ENCODE data around the gene EIF4H.
"Not testable (repeated sequence)": the region's sequence is repeated elsewhere in the genome, so short reads cannot be mapped to it uniquely, and the experiment has no call there.

EIF4H gene

DNA sequence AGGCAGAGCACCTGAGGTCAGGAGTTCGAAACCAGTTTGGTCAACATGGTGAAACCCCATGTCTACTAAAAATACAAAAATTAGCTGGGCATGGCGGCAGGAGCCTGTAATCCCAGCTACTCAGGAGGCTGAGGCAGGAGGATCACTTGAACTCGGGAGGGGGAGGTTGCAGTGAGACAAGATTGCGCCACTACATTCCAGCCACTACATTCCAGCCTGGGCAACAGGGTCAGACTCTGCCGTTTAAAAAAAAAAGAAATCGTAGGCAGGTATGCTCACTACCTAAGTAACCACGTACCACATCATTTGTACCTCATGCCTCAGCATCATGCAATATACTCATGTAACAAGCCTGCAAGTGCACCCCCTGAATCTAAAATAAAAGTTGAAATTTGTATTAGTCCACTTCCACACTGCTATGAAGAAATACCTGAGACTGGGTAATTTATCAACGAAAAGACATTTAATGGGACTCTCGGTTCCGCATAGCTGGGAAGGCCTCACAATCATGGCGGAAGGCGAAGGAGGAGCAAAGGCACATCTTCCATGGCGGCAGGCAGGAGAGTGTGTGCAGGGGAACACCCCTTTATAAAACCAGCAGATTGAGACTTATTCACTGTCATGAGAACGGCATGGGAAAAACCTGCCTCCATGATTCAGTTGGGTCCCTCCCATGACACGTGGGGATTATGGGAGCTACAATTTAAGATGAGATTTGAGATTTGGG lies 8.1 kb upstream of the EIF4H start:
- no CpG with 5 or more reads among the region's 15 CpGs for WGBS (ENCODE audit: extremely low coverage, insufficient coverage, low lambda C conversion rate)

DNA sequence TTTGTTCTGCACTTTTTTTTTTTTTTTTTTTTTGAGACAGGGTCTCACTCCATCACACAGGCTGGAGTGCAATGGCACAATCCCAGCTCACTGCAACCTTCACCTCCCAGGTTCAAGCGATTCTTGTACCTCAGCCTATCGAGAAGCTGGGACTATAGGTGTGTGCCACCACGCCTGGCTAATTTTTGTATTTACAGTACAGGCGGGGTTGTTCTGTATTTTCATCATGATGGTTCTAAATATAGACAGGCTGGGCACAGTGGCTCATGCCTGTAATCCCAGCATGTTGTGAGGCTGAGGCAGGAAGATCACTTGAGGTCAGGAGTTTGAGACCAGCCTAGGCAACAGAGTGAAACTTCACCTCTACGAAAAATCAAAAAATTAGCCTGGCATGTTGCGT lies 6.8 kb upstream of the EIF4H start:
- H2BK5ac ChIP-seq (ENCODE audit: low read length): not testable (repeated sequence)
- no CpG with 5 or more reads among the region's 6 CpGs for WGBS (ENCODE audit: extremely low coverage, insufficient coverage, low lambda C conversion rate)

More for the DNA sequence above, 8.1 kb upstream of the EIF4H start:
- Histone ChIP-seq H2BK120ac (ENCODE audit: low read depth, low read length) (no peak overlapping the region), H2AK5ac (ENCODE audit: low read length) (no peak overlapping the region), H3K9ac (ENCODE audit: low read length) (no peak overlapping the region), H3K23ac (ENCODE audit: low read length) (no peak overlapping the region), H3K4me2 (ENCODE audit: low read length) (no peak overlapping the region), H4K8ac (ENCODE audit: low read depth, low read length) (no peak overlapping the region), H3K4me3 (ENCODE audit: low read length) (no peak overlapping the region), H3K36me3 (ENCODE audit: control insufficient read depth, insufficient read depth, low read length) (no peaks in the 10 kb centered on the region), H3K56ac (ENCODE audit: low read length) (no peak overlapping the region), H2BK15ac (replicated peaks; ENCODE audit: low read depth) (no peak overlapping the region), H3K79me1 (ENCODE audit: low read length) (no peaks in the 10 kb centered on the region), H4K5ac (ENCODE audit: low read length) (no peak overlapping the region), H2BK5ac (ENCODE audit: low read length) (no peak overlapping the region), H3K27ac (ENCODE audit: low read depth, low read length) (no peak overlapping the region), H3K4ac (ENCODE audit: low read depth, low read length) (no peak overlapping the region), H3K79me2 (ENCODE audit: control insufficient read depth, insufficient read depth, low read length) (no peaks in the 10 kb centered on the region), H3K18ac (ENCODE audit: low read length) (no peak overlapping the region), H3K4me1 (ENCODE audit: control insufficient read depth, low read depth, low read length) (no peaks in the 10 kb centered on the region), H3K27me3 (ENCODE audit: insufficient read depth, low read length, poor library complexity) (no peaks in the 10 kb centered on the region)
- DNase-seq: no peak

DNA sequence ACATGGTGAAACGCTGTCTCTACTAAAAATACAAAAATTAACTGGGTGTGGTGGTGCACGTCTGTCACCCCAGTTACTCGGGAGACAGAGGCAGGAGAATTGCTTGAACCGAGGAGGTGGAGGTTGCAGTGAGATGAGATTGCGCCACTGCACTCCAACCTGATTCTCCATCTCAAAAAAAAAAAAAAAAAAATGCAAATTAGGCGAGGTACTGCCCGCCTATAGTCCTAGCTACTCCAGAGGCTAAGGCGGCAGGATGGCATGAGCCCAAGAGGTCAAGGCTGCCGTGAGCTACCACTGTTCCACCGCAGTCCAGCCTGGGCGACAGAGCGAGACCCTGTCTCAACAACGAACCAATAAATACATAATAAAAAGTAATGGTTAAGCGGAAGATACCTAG lies 1.1 kb upstream of the EIF4H start:
- no peak overlapping the region for H3K27ac ChIP-seq (ENCODE audit: low read depth, low read length)
- H3K36me3 ChIP-seq (ENCODE audit: control insufficient read depth, insufficient read depth, low read length): no peaks in the 10 kb centered on the region
- H3K18ac ChIP-seq (ENCODE audit: low read length): no peak overlapping the region
- no peak overlapping the region for H3K4me3 ChIP-seq (ENCODE audit: low read length)
- no peaks in the 10 kb centered on the region for H3K4me1 ChIP-seq (ENCODE audit: control insufficient read depth, low read depth, low read length)
- H2BK5ac ChIP-seq (ENCODE audit: low read length): no peak overlapping the region
- H4K8ac ChIP-seq (ENCODE audit: low read depth, low read length): no peak overlapping the region
- H3K9ac ChIP-seq (ENCODE audit: low read length): peak overlapping the region; percentile 94
- H2BK15ac ChIP-seq (replicated peaks; ENCODE audit: low read depth): no peak overlapping the region
- H4K5ac ChIP-seq (ENCODE audit: low read length): no peak overlapping the region
- no peak overlapping the region for H2BK120ac ChIP-seq (ENCODE audit: low read depth, low read length)
- no peak overlapping the region for H3K4ac ChIP-seq (ENCODE audit: low read depth, low read length)
- H3K4me2 ChIP-seq (ENCODE audit: low read length): no peak overlapping the region
- H3K23ac ChIP-seq (ENCODE audit: low read length): no peak overlapping the region
- no peaks in the 10 kb centered on the region for H3K27me3 ChIP-seq (ENCODE audit: insufficient read depth, low read length, poor library complexity)
- peak overlapping the region; percentile 99 for H3K56ac ChIP-seq (ENCODE audit: low read length)
- DNase-seq: no peak
- H3K79me1 ChIP-seq (ENCODE audit: low read length): no peaks in the 10 kb centered on the region
- H2AK5ac ChIP-seq (ENCODE audit: low read length): no peak overlapping the region
- peaks cover 39% of the 10 kb centered on the region for H3K79me2 ChIP-seq (ENCODE audit: control insufficient read depth, insufficient read depth, low read length)
- WGBS (ENCODE audit: extremely low coverage, insufficient coverage, low lambda C conversion rate): no CpG with 5 or more reads among the region's 14 CpGs

More for the DNA sequence above, 6.8 kb upstream of the EIF4H start:
- not testable (repeated sequence) for H3K4me1 ChIP-seq (ENCODE audit: control insufficient read depth, low read depth, low read length); H3K9ac ChIP-seq (ENCODE audit: low read length); H2AK5ac ChIP-seq (ENCODE audit: low read length); H3K4me3 ChIP-seq (ENCODE audit: low read length); H3K23ac ChIP-seq (ENCODE audit: low read length); H3K36me3 ChIP-seq (ENCODE audit: control insufficient read depth, insufficient read depth, low read length); H3K56ac ChIP-seq (ENCODE audit: low read length); H4K8ac ChIP-seq (ENCODE audit: low read depth, low read length); H3K27me3 ChIP-seq (ENCODE audit: insufficient read depth, low read length, poor library complexity); H3K27ac ChIP-seq (ENCODE audit: low read depth, low read length); H3K79me1 ChIP-seq (ENCODE audit: low read length); H3K4ac ChIP-seq (ENCODE audit: low read depth, low read length); H3K4me2 ChIP-seq (ENCODE audit: low read length); H4K5ac ChIP-seq (ENCODE audit: low read length); DNase-seq; H2BK15ac ChIP-seq (replicated peaks; ENCODE audit: low read depth); H2BK120ac ChIP-seq (ENCODE audit: low read depth, low read length); H3K18ac ChIP-seq (ENCODE audit: low read length); H3K79me2 ChIP-seq (ENCODE audit: control insufficient read depth, insufficient read depth, low read length)

DNA sequence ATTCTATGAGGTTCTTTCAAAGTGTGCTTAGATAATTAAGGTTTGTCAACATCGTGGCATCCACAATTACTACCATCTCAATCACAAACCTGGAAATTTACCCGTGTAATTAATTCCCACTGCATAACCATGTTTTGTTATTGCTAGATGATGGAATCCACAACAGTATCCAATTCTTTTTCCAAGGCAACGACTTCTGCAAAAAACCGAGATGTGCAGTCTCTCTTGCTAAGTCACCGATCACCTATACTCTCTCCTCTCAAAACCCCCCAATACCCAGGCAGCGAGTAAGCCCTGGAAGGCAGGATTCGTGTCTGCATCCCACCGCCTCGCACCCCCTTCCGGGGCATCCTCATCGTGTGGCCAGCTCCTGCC lies 678 bp upstream of the EIF4H start:
- no peak for DNase-seq
- Histone ChIP-seq H2BK5ac (ENCODE audit: low read length) (no peak overlapping the region), H3K4ac (ENCODE audit: low read depth, low read length) (no peak overlapping the region), H3K79me2 (ENCODE audit: control insufficient read depth, insufficient read depth, low read length) (peaks cover 43% of the 10 kb centered on the region), H3K9ac (ENCODE audit: low read length) (peak overlapping the region; percentile 94), H3K27ac (ENCODE audit: low read depth, low read length) (peak overlapping the region; percentile 77), H4K5ac (ENCODE audit: low read length) (no peak overlapping the region), H3K23ac (ENCODE audit: low read length) (no peak overlapping the region), H4K8ac (ENCODE audit: low read depth, low read length) (peak overlapping the region; percentile 17), H3K56ac (ENCODE audit: low read length) (peak overlapping the region; percentile 99), H3K36me3 (ENCODE audit: control insufficient read depth, insufficient read depth, low read length) (peaks cover under 1% of the 10 kb centered on the region), H3K4me2 (ENCODE audit: low read length) (peak overlapping the region; percentile 39), H3K4me3 (ENCODE audit: low read length) (peak overlapping the region; percentile 52), H2AK5ac (ENCODE audit: low read length) (no peak overlapping the region), H2BK120ac (ENCODE audit: low read depth, low read length) (no peak overlapping the region), H2BK15ac (replicated peaks; ENCODE audit: low read depth) (no peak overlapping the region), H3K27me3 (ENCODE audit: insufficient read depth, low read length, poor library complexity) (no peaks in the 10 kb centered on the region), H3K4me1 (ENCODE audit: control insufficient read depth, low read depth, low read length) (no peaks in the 10 kb centered on the region), H3K18ac (ENCODE audit: low read length) (peak overlapping the region; percentile 20), H3K79me1 (ENCODE audit: low read length) (no peaks in the 10 kb centered on the region)
- WGBS (ENCODE audit: extremely low coverage, insufficient coverage, low lambda C conversion rate): no CpG with 5 or more reads among the region's 11 CpGs

DNA sequence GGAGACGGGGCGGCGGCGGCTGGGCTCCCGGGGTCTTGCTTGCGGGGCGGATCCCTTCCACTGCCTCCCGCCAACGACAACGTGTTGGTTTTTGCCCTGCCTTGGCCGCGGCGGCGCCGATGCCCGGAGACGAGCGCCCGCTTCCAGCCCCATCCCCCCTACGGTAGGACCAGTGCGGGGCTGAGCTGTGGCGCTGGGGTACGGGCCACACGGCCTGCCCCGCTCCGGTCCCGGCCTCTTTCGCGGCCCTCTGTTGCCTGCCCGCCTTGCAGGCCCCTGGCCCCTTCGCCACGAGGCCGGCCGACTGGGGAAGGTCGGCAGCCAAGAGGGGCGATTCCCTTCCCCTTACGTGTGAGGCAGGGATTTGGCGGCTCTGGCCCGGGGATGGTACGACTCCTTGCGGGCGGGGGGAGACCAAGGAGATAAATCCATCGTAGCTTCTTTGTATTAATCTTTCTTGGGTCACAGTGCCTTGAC lies 488 bp downstream of the EIF4H start:
- peak overlapping the region; percentile 99 for H3K56ac ChIP-seq (ENCODE audit: low read length)
- H3K36me3 ChIP-seq (ENCODE audit: control insufficient read depth, insufficient read depth, low read length): peaks cover 1% of the 10 kb centered on the region
- H3K79me1 ChIP-seq (ENCODE audit: low read length): no peaks in the 10 kb centered on the region
- peak overlapping the region; percentile 32 for H3K23ac ChIP-seq (ENCODE audit: low read length)
- H3K27me3 ChIP-seq (ENCODE audit: insufficient read depth, low read length, poor library complexity): no peaks in the 10 kb centered on the region
- no CpG with 5 or more reads among the region's 43 CpGs for WGBS (ENCODE audit: extremely low coverage, insufficient coverage, low lambda C conversion rate)
- H3K4ac ChIP-seq (ENCODE audit: low read depth, low read length): peak overlapping the region; percentile 94
- no peak overlapping the region for H2BK15ac ChIP-seq (replicated peaks; ENCODE audit: low read depth)
- peak overlapping the region; percentile 99 for H3K9ac ChIP-seq (ENCODE audit: low read length)
- no peak overlapping the region for H4K5ac ChIP-seq (ENCODE audit: low read length)
- no peak overlapping the region for H2BK120ac ChIP-seq (ENCODE audit: low read depth, low read length)
- peaks cover 54% of the 10 kb centered on the region for H3K79me2 ChIP-seq (ENCODE audit: control insufficient read depth, insufficient read depth, low read length)
- H4K8ac ChIP-seq (ENCODE audit: low read depth, low read length): peak overlapping the region; percentile 30
- H3K4me3 ChIP-seq (ENCODE audit: low read length): peak overlapping the region; percentile 90
- H3K27ac ChIP-seq (ENCODE audit: low read depth, low read length): peak overlapping the region; percentile 77
- peak; percentile 76 for DNase-seq
- H3K4me1 ChIP-seq (ENCODE audit: control insufficient read depth, low read depth, low read length): no peaks in the 10 kb centered on the region
- H3K4me2 ChIP-seq (ENCODE audit: low read length): peak overlapping the region; percentile 86
- H2AK5ac ChIP-seq (ENCODE audit: low read length): no peak overlapping the region
- peak overlapping the region; percentile 91 for H3K18ac ChIP-seq (ENCODE audit: low read length)
- H2BK5ac ChIP-seq (ENCODE audit: low read length): peak overlapping the region; percentile 17
